Activated CD8-positive, alpha-beta memory T cell treated with anti-CD3 and anti-CD28 coated beads, Interleukin-2, amount 50 U/mL, for 4 hours (primary cell): ENCODE measurements around the gene FNBP1.

Source experiments
- DNase-seq: peaks from one replicate; pipeline ENCODE4 v3.0.0-alpha.2; 2020

The FNBP1 gene

DNA sequence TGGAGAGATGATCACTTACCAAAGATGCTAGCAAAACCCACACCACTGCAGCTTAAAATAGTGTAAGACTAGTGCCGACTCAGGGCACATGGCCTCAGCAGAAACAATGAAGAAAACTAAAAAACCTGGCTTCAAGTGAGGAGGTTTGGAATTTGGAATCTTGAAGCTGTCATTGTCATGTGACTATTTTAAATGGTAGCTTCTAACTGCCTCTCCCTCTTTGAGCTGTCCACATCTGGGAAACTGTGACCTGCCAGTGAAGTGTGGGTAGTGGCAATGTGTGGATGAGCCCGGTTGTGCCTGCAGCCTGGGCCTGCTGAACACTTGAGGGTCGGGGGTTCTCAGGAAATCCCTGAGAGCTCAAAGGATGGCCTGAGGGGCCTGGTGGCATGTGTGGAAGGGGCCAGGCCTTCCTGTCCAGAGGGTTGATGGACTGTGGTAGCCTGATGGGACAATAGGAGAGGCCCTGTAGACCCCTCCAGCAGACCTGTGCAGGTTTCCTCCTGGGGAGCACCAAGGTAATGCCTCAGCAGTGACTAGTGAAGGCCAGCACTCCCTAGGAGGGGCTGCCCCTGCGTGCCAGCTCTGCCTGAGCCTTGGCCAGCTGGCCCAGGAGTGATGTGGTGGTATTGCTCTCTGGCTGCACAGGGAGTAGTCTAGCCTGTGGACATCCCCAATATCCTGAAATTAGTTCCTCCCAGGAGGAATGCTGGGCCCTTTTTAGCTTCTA lies 194.1 kb downstream of the FNBP1 start:
- DNase-seq: no peak

DNA sequence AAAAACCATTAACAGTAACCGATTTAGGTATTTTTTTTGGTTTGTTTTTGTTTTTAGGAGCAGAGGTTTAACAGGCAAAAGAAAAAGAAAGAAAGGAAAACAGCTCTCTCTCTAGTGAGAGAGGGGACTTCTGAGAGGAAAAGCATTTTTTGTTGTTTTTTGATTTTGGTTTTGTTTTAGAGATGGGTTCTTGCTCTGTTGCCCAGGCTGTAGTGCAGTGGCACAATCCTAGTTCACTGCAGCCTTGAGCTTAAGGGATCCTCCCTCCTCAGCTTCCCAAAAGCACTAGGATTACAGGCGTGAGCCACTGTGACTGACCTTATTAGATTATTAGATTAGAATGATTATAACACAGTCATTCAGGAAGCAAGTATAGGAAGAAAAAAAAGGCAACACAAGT lies 197.6 kb downstream of the FNBP1 start:
- DNase-seq: no peak

- no peak for DNase-seq
These were observed 201.9 kb downstream of the FNBP1 start for GRCh38 chr9:129841071-129841470.

- no peak for DNase-seq
These were observed 203.0 kb downstream of the FNBP1 start for GRCh38 chr9:129840034-129840433.

- no peak for DNase-seq
These were observed 203.5 kb downstream of the FNBP1 start for GRCh38 chr9:129839324-129840023.

GRCh38 chr9:129838707-129839259 lies 204.2 kb downstream of the FNBP1 start:
- DNase-seq: no peak
